Epithelial cell of prostate (primary cell): ENCODE measurements around the gene CARMIL1.

ENCODE experiments used
- DNase-seq: peaks from one replicate; pipeline ENCODE4 v3.0.0-alpha.2; 2011; ENCODE audit warnings: low read depth, low spot score
- H3K27ac ChIP-seq: fragments of 450-650 bp; 2 replicates; pipeline ENCODE4 v1.5.1; 2017; ENCODE audit warnings: mild to moderate bottlenecking

Gene CARMIL1

DNA sequence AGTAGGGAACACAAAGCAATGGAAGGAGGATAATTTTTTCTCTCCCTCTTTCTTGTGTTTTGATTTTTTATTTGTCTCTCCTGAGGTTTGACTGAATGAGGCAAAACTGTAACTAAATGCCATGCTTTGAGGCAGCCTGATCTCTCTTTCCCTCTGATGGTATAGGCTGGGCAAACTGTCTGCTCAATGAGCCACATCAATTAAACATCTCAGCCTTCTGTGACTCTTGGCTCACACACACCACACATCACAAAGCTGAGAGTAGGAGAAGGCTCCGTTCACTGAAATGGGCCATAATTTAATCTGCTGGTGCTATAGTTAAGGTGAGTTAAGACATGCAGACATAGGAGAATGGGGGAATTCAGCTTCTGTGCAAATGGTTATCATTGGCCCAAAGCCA is 344.7 kb downstream of the CARMIL1 start:
- DNase-seq: no peak
- H3K27ac ChIP-seq: no peak overlapping the region

DNA sequence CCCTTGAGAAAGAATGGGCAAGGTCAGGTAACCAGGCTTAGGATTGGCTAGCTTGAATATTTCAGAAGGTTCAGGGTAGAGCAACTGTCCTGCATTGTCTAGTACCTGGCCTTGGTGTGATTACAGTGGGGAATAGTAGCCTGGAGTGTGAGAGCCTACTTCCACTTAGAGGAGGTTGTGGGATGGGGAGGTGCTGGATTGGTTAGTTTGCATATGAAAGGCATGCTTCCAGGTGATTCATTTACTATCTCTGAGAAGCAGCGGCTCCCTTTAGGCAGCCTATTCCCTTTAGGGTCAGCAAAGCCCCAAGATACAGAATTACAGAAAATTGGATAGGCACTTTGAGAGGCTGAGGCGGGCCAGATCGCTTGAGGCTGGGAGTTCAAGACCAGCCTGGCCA is 347.8 kb downstream of the CARMIL1 start:
- no peak overlapping the region for H3K27ac ChIP-seq
- no peak for DNase-seq

GRCh38 chr6:25628471-25629197 is 349.5 kb downstream of the CARMIL1 start:
- no peak overlapping the region for H3K27ac ChIP-seq
- DNase-seq: no peak

GRCh38 chr6:25629198-25629576 is 350.0 kb downstream of the CARMIL1 start:
- DNase-seq: no peak
- H3K27ac ChIP-seq: no peak overlapping the region

DNA sequence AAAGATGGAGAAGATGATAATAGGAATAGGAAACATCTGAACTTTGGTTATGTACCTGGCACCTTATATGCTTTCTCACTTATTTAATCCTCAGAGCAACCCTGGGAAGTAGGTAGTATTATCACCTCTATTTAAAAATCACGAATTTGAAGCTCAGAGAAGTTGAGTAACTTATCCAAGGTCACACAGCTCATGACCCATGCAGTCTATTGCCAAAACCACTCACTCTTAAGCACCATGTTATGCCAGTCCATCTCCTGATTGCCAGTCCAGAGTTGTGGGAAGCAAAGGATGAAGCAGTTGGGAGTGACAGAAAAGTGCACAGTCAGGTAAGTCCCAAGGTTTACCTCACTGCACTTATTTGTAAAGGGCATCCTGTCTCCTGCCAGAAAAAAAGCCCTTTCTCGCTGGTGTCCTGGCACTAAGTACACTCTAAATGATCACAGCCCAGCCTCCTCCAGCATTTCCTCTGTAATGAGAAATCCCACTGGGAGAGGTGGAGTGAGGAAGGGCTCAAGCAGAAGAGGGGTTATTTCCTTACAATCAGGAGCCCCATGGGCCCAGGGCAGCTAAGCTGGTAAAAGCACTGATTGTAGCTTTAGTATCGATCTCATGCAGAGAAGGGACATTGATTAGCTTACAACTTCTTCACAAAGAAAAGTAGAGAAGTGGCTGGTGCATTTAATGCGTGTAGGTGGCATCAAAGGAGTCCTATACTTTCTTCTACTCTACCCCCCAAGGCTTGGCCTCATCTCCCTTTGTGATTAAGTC is 351.5 kb downstream of the CARMIL1 start:
- no peak overlapping the region for H3K27ac ChIP-seq
- no peak for DNase-seq

GRCh38 chr6:25635886-25636317 is 356.7 kb downstream of the CARMIL1 start:
- no peak overlapping the region for H3K27ac ChIP-seq
- DNase-seq: no peak

DNA sequence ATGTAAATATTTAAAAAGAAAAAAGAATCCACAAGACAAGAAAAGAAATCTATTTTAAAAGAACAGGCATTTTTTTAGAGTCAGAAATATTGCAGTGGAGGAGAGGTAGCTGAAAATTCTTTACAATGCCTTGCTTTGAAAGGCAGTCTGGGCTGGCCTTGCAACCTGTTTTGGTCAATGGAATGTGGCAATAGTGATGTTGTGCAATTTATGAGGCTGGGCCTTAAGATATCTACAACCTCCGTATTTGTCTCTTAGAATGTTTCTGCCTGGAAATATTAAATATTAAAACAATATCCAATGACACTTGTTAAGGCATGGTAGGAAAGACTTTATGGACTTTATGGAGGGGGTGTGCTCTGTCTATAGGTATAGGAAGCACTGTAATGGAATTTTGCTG is 358.0 kb downstream of the CARMIL1 start:
- no peak for DNase-seq
- no peak overlapping the region for H3K27ac ChIP-seq

- H3K27ac ChIP-seq: no peak overlapping the region
- no peak for DNase-seq
Observed at GRCh38 chr6:25637960-25638434, 358.8 kb downstream of the CARMIL1 start.

- no peak for DNase-seq
- no peak overlapping the region for H3K27ac ChIP-seq
Observed at GRCh38 chr6:25639653-25640052, 360.5 kb downstream of the CARMIL1 start.

GRCh38 chr6:25640446-25640845 is 361.3 kb downstream of the CARMIL1 start:
- H3K27ac ChIP-seq: no peak overlapping the region

GRCh38 chr6:25640891-25641290 is 361.7 kb downstream of the CARMIL1 start:
- H3K27ac ChIP-seq: no peak overlapping the region
- no peak for DNase-seq

More at GRCh38 chr6:25640446-25640845, 361.3 kb downstream of the CARMIL1 start:
- DNase-seq: no peak

DNA sequence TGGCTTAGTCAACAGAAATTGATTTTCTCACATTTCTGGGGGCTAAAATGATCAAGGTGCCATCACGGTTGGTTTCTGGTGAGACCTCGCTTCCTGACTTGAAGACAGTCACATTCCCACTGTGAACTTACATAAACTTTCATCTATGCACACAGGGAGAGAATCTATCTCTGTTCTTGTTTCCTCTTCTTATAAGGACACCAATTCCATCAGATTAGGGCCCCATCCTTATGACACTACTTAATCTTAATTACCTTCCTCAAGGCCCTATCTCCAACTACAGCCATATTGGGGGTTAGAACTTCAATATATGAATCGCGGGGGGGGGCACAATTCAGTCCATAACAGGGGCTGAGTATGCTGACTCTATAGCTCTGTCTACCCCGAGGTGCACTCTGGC is 362.2 kb downstream of the CARMIL1 start:
- no peak for DNase-seq
- H3K27ac ChIP-seq: no peak overlapping the region

DNA sequence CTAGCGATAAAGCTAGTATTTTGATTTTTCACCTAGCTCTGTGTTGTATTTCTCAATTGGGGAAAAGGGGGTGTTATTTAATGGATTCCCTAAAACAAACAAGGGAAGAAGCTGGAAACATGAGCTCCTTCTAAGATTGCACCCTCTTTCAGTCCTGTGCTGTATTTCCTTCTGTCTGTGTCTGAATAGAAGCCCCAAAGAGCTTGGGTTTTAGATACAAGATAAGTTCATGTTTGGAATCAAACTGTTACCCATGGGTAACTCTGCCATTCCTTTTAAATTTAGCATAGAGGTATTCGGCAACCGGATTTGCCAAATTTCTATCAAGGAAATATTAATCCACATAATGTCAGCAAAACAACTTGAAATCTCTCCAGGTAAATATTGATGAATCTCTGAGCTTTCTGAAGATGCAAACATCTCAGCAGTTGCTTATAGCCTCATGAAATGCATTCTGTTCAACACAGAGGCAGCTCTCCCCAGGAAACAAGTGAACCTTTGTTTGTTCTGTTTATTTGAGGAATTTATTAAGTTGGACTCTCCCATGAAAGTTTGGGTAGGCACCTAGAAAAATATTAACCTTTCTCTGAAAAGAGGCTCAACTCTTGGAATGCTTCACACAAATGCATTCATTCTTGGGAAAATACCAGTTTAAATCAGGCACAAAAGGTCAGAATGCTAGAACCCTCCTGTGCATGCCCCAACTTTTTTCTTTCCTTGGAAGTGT is 362.9 kb downstream of the CARMIL1 start:
- no peak overlapping the region for H3K27ac ChIP-seq
- no peak for DNase-seq

- H3K27ac ChIP-seq: no peak overlapping the region
- no peak for DNase-seq
Observed at GRCh38 chr6:25642667-25643328, 363.6 kb downstream of the CARMIL1 start.

GRCh38 chr6:25645916-25646315 is 366.7 kb downstream of the CARMIL1 start:
- H3K27ac ChIP-seq: no peak overlapping the region
- DNase-seq: no peak

- H3K27ac ChIP-seq: no peak overlapping the region
- no peak for DNase-seq
Observed at GRCh38 chr6:25649611-25650010, 370.4 kb downstream of the CARMIL1 start.

GRCh38 chr6:25652007-25652515 is 372.9 kb downstream of the CARMIL1 start, which contains the start of gene SCGN:
TSS of gene SCGN (plus strand) at chr6:25652215. CDS start at chr6:25652404, 189 bp downstream.
- peak; percentile 12 for DNase-seq
- no peak within 1 kb of the TSS for H3K27ac ChIP-seq

DNA sequence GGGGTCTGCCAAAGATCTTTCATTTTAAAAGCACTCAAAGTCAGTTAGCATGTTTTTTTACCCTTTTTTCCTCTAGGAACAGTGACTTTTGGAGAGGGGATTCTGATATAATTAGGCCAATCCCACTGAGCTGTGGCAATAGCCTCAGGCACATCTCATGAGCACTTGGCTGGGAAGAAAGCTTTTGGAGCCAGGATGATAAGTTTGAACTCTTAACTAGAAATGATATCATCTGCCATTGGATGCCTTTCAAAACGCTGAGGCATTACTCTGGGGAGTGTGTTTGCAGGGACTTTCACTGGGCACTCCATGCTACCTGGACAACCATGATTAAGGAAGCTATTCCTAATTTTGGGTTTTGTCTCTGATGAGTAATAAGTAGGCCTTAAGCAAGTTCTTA is 376.5 kb downstream of the CARMIL1 start:
- H3K27ac ChIP-seq: no peak overlapping the region
- no peak for DNase-seq

DNA sequence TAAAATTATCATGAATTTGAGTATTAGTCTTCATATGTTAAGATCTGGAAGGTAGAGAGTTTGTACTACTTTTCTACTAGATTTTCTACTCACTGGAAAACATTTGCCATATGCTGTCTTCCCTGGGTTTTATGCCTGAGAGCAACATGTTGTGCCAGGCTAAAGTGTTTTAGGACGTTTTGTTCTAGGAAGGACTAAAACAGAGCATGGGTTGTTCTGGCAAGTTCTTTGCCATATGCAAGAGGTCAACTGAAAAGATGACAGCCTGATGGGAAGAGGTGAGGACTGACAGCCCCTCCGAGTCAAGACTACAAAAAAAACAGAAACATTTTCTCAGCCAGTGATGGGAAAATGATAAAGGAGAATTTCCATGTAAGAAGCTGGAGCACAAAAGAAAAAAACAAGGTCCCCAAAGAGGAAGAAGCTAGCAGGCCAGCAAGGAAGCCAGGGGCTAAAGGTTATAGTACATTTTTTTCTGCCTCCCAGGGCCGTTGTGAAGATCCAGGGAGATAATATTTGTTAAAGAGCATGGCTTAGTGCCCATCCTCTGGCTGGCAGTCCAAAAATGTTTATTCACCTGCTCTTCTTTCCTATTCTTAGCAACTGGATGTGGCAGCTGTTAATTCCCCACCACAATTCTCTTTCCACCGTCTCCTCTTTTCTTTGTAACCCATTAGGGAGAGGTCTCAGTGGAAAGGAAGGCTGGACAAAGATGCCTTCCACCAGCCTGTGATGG is 380.6 kb downstream of the CARMIL1 start:
- no peak for DNase-seq
- H3K27ac ChIP-seq: no peak overlapping the region
